Activated CD8-positive, alpha-beta memory T cell treated with anti-CD3 and anti-CD28 coated beads for 24 hours (primary cell): ENCODE data around the gene PRC1.
"Not testable (repeated sequence)": the region's sequence is repeated elsewhere in the genome, so short reads cannot be mapped to it uniquely, and the experiment has no call there.

Experiments
- DNase-seq: peaks from one replicate; pipeline ENCODE4 v3.0.0-alpha.2; 2020

PRC1 gene

GRCh38 chr15:90994417-90995311, at the start of gene PRC1:
Gene PRC1, minus strand, starts transcription at chr15:90994535. Its CDS starts 118 bp downstream, at chr15:90994417.
- DNase-seq, result peak; percentile 98

GRCh38 chr15:91043202-91043874, 49.0 kb upstream of the PRC1 start:
- DNase-seq, result no peak

GRCh38 chr15:91040856-91041255, 46.5 kb upstream of the PRC1 start:
- DNase-seq, result no peak

GRCh38 chr15:91039996-91040395, 45.7 kb upstream of the PRC1 start:
- no peak for DNase-seq

- peak; percentile 73 for DNase-seq
Observed at GRCh38 chr15:91032919-91033803, 38.8 kb upstream of the PRC1 start.

GRCh38 chr15:91031796-91032195, 37.5 kb upstream of the PRC1 start:
- DNase-seq, result no peak

GRCh38 chr15:91027677-91028076, 33.3 kb upstream of the PRC1 start:
- DNase-seq, result no peak

GRCh38 chr15:91023720-91024119, 29.4 kb upstream of the PRC1 start:
- DNase-seq, result no peak

GRCh38 chr15:91022832-91023129, 28.4 kb upstream of the PRC1 start:
- no peak for DNase-seq

GRCh38 chr15:91022075-91022831, 27.9 kb upstream of the PRC1 start, which contains the start of gene VPS33B:
Gene VPS33B, minus strand, starts transcription at chr15:91022594. Its CDS starts 345 bp downstream, at chr15:91022249.
- peak; percentile 88 for DNase-seq

- DNase-seq, result no peak
Observed at GRCh38 chr15:91021516-91022074, 27.3 kb upstream of the PRC1 start.

GRCh38 chr15:91018158-91018557, 23.8 kb upstream of the PRC1 start:
- no peak for DNase-seq

GRCh38 chr15:91017716-91018115, 23.4 kb upstream of the PRC1 start:
- DNase-seq, result no peak

GRCh38 chr15:91013701-91014100, 19.4 kb upstream of the PRC1 start:
- DNase-seq, result not testable (repeated sequence)

GRCh38 chr15:91007266-91007665, 12.9 kb upstream of the PRC1 start:
- DNase-seq, result no peak

- no peak for DNase-seq
Observed at GRCh38 chr15:91001209-91001608, 6.9 kb upstream of the PRC1 start.

GRCh38 chr15:90998737-90999136, 4.4 kb upstream of the PRC1 start:
- no peak for DNase-seq

- DNase-seq, result no peak
Observed at GRCh38 chr15:90994059-90994416, 297 bp downstream of the PRC1 start.

- DNase-seq, result no peak
Observed at GRCh38 chr15:90991587-90992285, 2.6 kb downstream of the PRC1 start.

GRCh38 chr15:90990446-90990845, 3.9 kb downstream of the PRC1 start:
- DNase-seq, result no peak

- no peak for DNase-seq
Observed at GRCh38 chr15:90989040-90989768, 5.1 kb downstream of the PRC1 start.
